ENCODE measurements around the gene CDA. TPM values are rescaled to one million over a fixed set of nuclear protein-coding genes. Genes with fewer than 3 reads are reported as not detected.

Gene CDA
- total and polyA plus RNA-seq, 2 of the 8 experiments (the other 6 are each of a cell fraction or from before 2014, with no cell fraction given) = 4.4 to 11.3 TPM

GRCh38 chr1:20586953-20587660 is 1.8 kb upstream of the CDA start:
- no peak overlapping the region; the same call in 1 of the 2 replicates for H4K8ac ChIP-seq (ENCODE audit: extremely low read depth, insufficient read depth, low read length)
- POLR2A ChIA-PET (ENCODE audit: partially characterized antibody) = interaction anchor here (1.1 kb wide), 1 partner anchor 45 kb away, joined by 3 read pairs; no protein-coding TSS in a partner anchor
- no peaks in the 10 kb centered on the region for H3K36me3 ChIP-seq (ENCODE audit: control insufficient read depth in 2 of 4, insufficient read depth in 4 of 4, low read length in 3 of 4)
- H3K79me1 ChIP-seq (ENCODE audit: low read depth, low read length) = no peaks in the 10 kb centered on the region
- no peak overlapping the region for H2BK120ac ChIP-seq (replicated peaks; ENCODE audit: low read depth, low read length)
- H2BK15ac ChIP-seq (ENCODE audit: low read length) = no peak overlapping the region
- no peak overlapping the region for H3K4me3 ChIP-seq (ENCODE audit: extremely low read depth in 1 of 4, insufficient read depth in 2 of 4, low read depth in 3 of 4, low read length in 4 of 4)
- TF ChIP-seq POU5F1 (IDR thresholded peaks at IDR 0.05; ENCODE audit: low read depth, low read length) = no peak
- TF ChIP-seq BCL11A (IDR thresholded peaks at IDR 0.05; ENCODE audit: low read depth in 2 of 2, low read length in 2 of 2) = no peak
- TF ChIP-seq RXRA (IDR thresholded peaks at IDR 0.05; ENCODE audit: insufficient read depth, low read depth, low read length) = no peak
- H2BK12ac ChIP-seq (ENCODE audit: low read depth, low read length) = 0 out of 2 replicates have a peak overlapping the region, but pooled peaks have one; percentile 60
- H3K18ac ChIP-seq (ENCODE audit: extremely low read depth, low read length) = no peak overlapping the region
- CTCF ChIA-PET (ENCODE audit: partially characterized antibody) = interaction anchor here (1.6 to 3.4 kb wide), 7 partner anchors 11 to 53 kb away, joined by 4 to 28 read pairs (median 13); partner anchors contain the start of gene PINK1
- DNase-seq (ENCODE audit: low read depth in 1 of 2, low spot score in 2 of 2) (no peak), FAIRE-seq (no peak)
- H4K20me1 ChIP-seq (replicated peaks in 1 of 2; ENCODE audit: control insufficient read depth in 1 of 2, insufficient read depth in 2 of 2, low read length in 2 of 2) = no peaks in the 10 kb centered on the region
- no peak overlapping the region for H3K56ac ChIP-seq (replicated peaks; ENCODE audit: insufficient read length, low read depth, low read length)
- H3K9me3 ChIP-seq (ENCODE audit: insufficient read depth in 2 of 2, low read depth in 1 of 2, low read length in 1 of 2) = no peaks in the 10 kb centered on the region
- H3K14ac ChIP-seq (ENCODE audit: insufficient read length) = no peak overlapping the region
- H3K23ac ChIP-seq (ENCODE audit: insufficient read length) = no peak overlapping the region
- H3K27me3 ChIP-seq (replicated peaks in 1 of 4; ENCODE audit: control insufficient read depth in 3 of 4, extremely low read depth in 1 of 4, insufficient read depth in 3 of 4, low read length in 3 of 4) = no peaks in the 10 kb centered on the region
- H2AFZ ChIP-seq (ENCODE audit: low read length) = no peak overlapping the region
- no peak overlapping the region for H2BK5ac ChIP-seq (ENCODE audit: low read depth, low read length)
- WGBS, 2 experiments (ENCODE audit: extremely low coverage in 1 of 2, insufficient coverage in 1 of 2, insufficient read length in 1 of 2, insufficient replicate concordance in 2 of 2, low coverage in 1 of 2, low lambda C conversion rate in 2 of 2, missing lambda C conversion rate in 1 of 2) = 85% methylated on average over 8 of the region's 10 CpGs; no CpG with 5 or more reads in 1 of the 2 experiments
- H4K91ac ChIP-seq (replicated peaks; ENCODE audit: insufficient read length, low read length) = no peak overlapping the region
- H3K27ac ChIP-seq (ENCODE audit: low read depth, low read length) = no peak overlapping the region
- H3K23me2 ChIP-seq (ENCODE audit: low read depth, low read length) = no peaks in the 10 kb centered on the region
- no peak overlapping the region for H4K5ac ChIP-seq (ENCODE audit: insufficient read length, low read depth, low read length)
- peaks cover 0 to 16% (median 12%) of the 10 kb centered on the region in 4 experiments; a peak in 5 of 7 replicates for H3K4me1 ChIP-seq (replicated peaks in 1 of 4; ENCODE audit: control insufficient read depth in 3 of 4, insufficient read depth in 4 of 4, low read length in 3 of 4)
- no peak overlapping the region for H3K4ac ChIP-seq (replicated peaks; ENCODE audit: insufficient read length, low read depth, low read length)
- no peak overlapping the region for H2BK20ac ChIP-seq (ENCODE audit: low read length)
- no peak overlapping the region for H3K9ac ChIP-seq (replicated peaks in 1 of 4; ENCODE audit: extremely low read depth in 1 of 4, low read depth in 3 of 4, low read length in 3 of 4)
- no peak overlapping the region for H3K4me2 ChIP-seq (ENCODE audit: insufficient read depth in 1 of 2, low read depth in 2 of 2, low read length in 2 of 2)
- no peaks in the 10 kb centered on the region for H3K79me2 ChIP-seq (ENCODE audit: control insufficient read depth in 1 of 2, insufficient read depth in 2 of 2, low read length in 2 of 2)
- 0 out of 2 replicates have a peak overlapping the region, but pooled peaks have one; percentile 53 for H2AK5ac ChIP-seq (ENCODE audit: low read depth, low read length)

Measured in H1 (cell line).